Medulla oblongata (tissue), 1 donor: ENCODE results near the gene ACTL10.
"Not testable (repeated sequence)": the region's sequence is repeated elsewhere in the genome, so short reads cannot be mapped to it uniquely, and the experiment has no call there.

Experiments used
- DNase-seq: peaks from one replicate; pipeline ENCODE4 v3.0.0-alpha.2; 2015; ENCODE audit errors: extremely low spot score

ACTL10 gene

DNA sequence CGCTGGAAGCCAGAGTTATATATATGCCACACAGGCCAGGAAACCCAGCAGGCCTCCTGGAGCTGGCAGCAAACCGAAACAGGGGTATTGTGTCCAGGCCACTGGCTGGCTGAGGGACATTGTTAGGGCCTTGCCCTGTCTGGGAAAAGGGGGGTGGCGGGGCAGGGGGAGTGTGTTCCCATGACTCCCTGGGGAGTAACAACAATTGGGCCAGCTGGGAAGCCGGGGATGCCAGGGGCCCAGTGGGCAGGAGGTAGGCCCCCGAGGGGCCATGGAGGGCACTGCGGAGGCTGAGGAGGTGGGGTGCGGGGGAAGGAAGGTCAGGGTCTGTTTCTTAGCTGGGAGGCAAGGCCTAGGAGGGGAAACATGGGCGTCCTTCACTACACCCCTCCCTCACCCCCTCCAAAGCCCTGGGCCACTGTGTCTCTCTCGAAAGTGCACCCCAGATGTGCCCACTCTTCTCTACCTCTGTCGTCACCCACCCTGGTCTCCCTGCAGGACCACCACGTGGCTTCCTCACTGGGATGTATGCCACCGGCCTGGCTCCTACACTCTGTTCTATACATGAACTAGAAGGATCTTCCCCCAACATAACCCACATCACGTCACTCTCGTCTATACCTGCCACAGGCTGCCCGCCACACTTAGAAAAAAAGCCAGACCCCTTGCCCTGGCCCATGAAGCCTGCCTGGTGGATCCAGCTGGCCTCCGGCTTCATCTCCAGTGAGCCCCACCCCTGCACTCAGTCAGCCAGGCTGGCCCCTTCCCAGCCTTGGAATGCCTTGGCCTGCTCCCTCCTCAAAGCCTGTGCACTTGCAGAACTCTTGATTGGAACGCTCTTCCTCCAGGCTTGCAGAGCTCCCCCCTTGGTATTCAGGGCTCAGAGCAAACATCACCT is 27.2 kb downstream of the ACTL10 start:
- DNase-seq: peak; percentile 90

DNA sequence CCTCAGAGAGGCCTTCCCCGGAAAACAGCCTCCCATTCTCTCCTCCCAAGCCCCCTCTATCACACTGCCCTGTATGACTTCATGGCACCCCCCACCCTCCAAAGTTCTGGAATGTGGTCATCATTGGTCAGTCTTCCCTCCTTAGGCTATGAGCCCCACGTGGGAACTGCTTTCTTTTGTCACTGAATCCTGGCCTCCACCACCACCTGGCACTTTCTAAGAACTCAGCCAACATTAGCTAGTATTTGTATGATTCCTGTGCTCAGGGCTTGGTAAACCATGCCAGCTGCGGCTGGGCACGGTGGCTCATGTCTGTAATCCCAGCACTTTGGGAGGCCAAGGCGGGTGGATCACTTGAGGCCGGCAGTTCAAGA is 27.9 kb downstream of the ACTL10 start:
- peak; percentile 74 for DNase-seq

GRCh38 chr20:33696448-33696847 is 29.7 kb downstream of the ACTL10 start:
- no peak for DNase-seq

GRCh38 chr20:33697129-33697528 is 30.4 kb downstream of the ACTL10 start:
- DNase-seq: peak; percentile 70

DNA sequence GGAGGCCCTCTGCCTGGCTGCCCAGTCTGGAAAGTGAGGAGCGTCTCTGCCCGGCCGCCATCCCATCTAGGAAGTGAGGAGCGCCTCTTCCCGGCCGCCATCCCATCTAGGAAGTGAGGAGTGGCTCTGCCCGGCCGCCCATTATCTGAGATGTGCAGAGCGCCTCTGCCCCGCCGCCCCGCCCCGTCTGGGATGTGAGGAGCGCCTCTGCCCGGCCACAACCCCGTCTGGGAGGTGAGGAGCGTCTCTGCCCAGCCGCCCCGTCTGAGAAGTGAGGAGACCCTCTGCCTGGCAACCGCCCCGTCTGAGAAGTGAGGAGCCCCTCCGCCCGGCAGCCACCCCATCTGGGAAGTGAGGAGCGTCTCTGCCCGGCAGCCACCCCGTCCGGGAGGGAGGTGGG is 32.2 kb downstream of the ACTL10 start:
- DNase-seq: not testable (repeated sequence)

- not testable (repeated sequence) for DNase-seq
Measured at GRCh38 chr20:33700696-33701441, 34.1 kb downstream of the ACTL10 start.

DNA sequence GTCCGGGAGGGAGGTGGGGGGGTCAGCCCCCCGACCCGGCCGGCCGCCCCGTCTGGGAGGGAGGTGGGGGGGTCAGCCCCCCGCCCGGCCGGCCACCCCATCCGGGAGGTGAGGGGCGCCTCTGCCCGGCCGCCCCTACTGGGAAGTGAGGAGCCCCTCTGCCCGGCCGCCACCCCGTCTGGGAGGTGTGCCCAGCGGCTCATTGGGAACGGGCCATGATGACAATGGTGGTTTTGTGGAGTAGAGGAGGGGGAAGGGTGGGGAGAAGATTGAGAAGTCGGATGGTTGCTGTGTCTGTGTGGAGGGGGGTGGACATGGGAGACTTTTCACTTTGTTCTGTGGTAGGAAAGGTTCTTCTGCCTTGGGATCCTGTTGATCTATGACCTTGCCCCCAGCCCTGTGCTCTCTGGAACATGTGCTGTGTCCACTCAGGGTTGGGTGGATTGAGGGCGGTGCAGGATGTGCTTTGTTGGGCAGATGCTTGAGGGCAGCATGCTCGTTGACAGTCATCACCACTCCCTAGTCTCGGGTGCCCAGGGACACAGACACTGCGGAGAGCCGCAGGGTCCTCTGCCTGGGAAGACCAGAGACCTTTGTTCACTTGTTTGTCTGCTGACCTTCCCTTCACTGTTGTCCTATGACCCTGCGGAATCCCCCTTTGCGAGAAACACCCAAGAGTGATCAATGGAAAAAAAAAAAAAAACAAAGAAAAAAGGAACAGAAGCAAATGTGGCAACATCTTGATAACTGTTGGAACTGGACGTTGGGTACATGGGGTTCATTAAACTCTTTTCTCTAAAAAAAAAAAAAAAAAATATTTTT is 35.1 kb downstream of the ACTL10 start:
- DNase-seq: no peak

DNA sequence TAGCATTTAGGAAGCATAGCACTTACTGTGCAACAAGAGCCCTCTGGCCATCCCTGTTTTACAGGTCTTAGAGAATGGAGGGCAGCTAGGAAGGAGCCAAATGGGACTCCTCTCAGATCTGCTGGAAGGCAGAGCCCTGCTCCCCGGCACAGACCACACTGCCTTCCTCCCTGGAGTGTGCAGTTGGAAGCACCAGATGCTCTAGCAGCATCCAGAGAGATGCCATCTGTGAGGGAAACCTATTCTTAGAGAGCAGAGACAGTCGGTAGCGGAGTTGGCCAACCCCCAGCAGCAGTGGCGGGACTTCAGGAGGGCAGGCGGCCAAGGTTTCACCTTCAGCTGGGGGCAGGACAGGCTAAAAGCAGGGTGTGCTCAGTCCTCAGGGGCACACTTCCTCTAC is 36.1 kb downstream of the ACTL10 start:
- no peak for DNase-seq

GRCh38 chr20:33703498-33704137 is 36.9 kb downstream of the ACTL10 start:
- DNase-seq: no peak

- no peak for DNase-seq
Measured at GRCh38 chr20:33704197-33704924, 37.6 kb downstream of the ACTL10 start.

- DNase-seq: no peak
Measured at GRCh38 chr20:33707668-33708067, 40.9 kb downstream of the ACTL10 start.

DNA sequence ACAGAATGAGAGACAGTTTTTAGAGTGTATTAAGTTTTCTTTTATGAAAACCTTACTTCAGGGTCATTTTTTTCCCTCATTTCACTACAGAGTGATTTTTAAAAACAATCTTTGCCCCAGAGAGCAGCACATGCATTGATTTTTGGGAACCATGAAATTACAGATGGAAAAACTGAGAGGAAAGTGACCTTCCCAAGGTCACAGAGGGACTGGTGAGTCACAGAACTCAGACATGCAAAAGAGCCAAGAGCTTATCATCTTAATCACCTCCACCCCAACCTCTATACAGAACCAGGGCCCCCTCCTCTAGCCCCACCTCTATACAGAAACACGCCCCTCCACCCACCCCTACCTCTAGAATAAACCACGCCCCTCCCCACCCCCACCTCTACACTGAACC is 42.7 kb downstream of the ACTL10 start:
- DNase-seq: no peak

GRCh38 chr20:33709905-33710541 is 43.3 kb downstream of the ACTL10 start:
- no peak for DNase-seq

GRCh38 chr20:33710681-33711445 is 44.1 kb downstream of the ACTL10 start:
- no peak for DNase-seq

DNA sequence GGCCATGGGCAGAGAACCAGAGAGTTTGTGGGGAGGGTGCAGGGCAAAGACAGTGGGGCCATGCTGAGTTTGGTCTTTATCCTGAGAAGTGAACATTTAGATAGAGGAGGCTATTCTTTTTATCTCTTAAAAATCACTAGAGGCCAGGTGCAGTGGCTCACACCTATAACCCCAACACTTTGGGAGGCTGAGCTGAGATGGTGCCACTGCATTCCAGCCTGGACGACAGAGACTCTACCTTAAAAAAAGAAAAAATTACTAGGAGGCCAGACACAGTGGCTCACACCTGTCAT is 44.6 kb downstream of the ACTL10 start:
- no peak for DNase-seq

- no peak for DNase-seq
Measured at GRCh38 chr20:33713865-33714367, 47.2 kb downstream of the ACTL10 start.

- no peak for DNase-seq
Measured at GRCh38 chr20:33716498-33716897, 49.8 kb downstream of the ACTL10 start.
